HG03095 (cell line): ENCODE data around the gene RNF220.

ENCODE experiments used
- ATAC-seq: cut with Tn5 transposase; IDR thresholded peaks from one replicate; pipeline ENCODE4 v1.9.1; 2021; ENCODE audit warnings: moderate library complexity; ENCODE audit not compliant: unreplicated experiment

Gene RNF220

GRCh38 chr1:44406737-44407429 lies 1.8 kb downstream of the RNF220 start:
- ATAC-seq: no peak

- no peak for ATAC-seq
These were observed 2.6 kb downstream of the RNF220 start for GRCh38 chr1:44407430-44408211.

DNA sequence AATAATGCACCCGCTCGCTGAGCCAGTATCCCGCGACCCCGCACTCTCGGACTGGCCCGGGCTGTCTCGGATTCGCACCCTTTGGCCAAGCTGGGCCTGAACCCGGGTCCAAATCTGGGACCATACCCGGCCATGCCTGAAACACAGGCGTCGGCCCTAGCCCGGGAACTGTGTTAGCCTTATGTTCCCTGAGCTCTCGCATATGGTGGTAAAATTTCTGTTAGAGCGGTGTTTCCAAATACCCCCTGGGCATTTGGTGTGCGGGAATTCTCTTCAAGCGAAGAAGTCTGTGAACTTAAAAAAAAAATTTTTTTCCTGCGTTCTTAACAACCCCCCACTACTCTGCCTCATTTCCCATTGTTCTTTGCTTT lies 3.1 kb downstream of the RNF220 start:
- ATAC-seq: no peak

DNA sequence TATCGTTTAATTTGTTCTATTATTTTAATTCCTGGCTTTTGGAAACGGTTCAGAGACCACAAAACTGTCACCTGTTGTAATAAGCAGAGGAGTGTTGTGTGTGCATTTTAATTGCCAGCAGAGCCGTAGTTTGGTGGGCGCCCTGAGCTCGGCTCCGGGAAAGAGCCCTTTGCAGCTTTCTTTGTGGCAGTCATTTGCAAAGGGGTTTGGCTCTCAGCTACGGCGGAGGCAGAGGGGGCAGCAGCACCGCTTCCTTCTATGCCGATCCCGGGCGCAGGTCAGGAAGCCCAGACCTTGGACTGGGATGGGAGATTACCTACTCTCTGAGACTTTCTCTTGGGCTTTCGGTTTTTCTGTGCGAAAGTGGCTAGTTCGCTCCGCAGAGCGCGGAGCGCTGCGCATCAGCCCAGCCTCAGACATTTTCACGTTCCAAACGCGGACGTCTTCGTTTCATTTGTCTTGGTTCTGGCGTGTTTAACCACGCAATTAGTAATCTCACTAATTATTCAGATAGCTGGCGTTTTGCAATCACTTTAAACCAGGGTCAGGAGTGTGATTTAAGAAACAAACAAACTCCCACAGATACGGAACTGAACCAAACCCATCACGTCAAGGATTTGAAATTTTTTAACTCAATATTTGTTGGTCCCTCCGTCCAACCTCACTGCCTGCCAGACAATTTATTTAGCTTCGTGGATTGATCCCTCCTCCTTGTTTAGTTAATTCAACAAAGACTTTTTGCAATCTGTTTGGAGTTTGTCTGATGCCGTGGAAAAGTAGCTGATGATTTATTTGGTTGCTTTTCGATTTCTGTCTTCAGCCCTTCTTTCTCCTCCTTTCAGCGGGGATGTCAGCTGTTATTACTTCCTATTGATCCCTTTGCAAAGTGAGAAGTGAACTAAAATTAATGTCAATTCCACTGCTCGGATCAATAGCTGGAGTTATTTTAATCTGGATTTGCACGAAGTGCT lies 3.9 kb downstream of the RNF220 start:
- no peak for ATAC-seq

GRCh38 chr1:44409757-44410156 lies 4.7 kb downstream of the RNF220 start:
- no peak for ATAC-seq

DNA sequence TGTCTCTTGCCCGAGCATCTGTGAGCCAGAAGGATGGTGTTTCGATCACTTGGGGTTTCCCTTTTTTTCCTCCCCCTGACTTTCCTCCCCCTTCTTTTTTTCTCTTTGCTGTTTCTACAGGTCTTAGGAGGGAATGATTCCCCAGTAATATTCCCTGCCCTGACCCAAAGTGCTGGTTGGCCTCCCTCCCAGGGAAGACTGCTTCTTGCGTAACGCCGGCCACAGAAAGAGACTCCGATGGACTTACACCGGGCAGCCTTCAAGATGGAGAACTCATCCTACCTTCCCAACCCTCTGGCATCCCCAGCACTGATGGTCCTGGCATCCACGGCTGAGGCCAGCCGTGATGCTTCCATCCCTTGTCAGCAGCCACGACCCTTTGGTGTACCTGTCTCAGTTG lies 6.8 kb downstream of the RNF220 start:
- ATAC-seq: no peak

DNA sequence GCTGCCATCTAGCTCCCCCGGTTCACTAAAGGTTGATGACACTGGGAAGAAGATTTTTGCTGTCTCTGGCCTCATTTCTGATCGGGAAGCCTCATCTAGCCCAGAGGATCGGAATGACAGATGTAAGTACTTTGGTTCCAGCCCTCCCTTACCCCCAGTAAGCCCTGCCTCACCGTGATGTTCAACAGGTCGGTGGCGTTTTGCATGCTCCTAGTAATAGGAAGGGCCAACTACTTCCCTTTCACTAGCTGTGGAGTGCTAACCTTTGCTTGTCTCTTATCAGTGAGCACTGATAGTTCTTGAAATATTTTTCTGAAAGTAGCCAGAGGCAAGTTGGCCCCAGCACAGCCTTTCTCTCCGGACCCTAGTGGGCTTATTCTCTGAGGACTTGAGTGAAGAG lies 7.5 kb downstream of the RNF220 start:
- no peak for ATAC-seq

GRCh38 chr1:44413740-44414139 lies 8.7 kb downstream of the RNF220 start:
- ATAC-seq: no peak

GRCh38 chr1:44415013-44415412 lies 10.0 kb downstream of the RNF220 start:
- no peak for ATAC-seq

- no peak for ATAC-seq
These were observed 11.4 kb downstream of the RNF220 start for GRCh38 chr1:44416408-44416807.

DNA sequence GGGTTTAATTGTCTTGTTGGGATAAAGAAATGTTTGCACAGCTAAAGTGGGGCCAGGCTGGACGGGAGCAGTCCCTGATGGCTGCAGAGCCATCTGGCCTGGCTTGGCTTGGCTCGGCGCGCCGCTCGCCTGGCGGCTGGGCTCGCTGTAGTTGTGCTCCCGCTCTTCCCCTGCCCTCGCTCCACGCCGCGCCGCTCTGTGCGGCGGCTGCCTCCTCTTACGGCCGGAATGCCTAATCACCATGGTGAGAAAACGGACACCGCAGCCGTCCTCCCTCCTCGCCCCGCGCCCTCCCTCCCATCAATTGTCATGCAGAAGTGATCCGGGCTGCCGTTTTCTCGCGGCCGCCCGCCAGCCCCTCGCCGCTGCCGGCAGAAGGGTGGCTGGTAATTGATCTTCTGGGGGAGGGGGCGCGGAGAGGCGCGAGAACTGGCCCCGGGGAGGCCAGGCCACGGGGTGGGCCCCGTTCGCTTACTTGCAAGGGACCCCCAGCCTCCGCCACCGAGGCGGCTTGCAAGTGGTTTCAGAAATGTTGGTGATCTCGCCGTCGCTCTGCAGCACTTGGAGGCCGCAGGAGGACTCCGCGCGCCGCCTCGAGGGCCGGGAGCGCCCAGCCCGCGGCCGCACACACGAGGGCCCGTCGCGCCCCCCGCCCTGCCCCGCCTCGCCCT lies 12.4 kb downstream of the RNF220 start:
- ATAC-seq: no peak

GRCh38 chr1:44418022-44418673 lies 13.1 kb downstream of the RNF220 start:
- ATAC-seq: no peak

- no peak for ATAC-seq
These were observed 14.8 kb downstream of the RNF220 start for GRCh38 chr1:44419901-44420300.

DNA sequence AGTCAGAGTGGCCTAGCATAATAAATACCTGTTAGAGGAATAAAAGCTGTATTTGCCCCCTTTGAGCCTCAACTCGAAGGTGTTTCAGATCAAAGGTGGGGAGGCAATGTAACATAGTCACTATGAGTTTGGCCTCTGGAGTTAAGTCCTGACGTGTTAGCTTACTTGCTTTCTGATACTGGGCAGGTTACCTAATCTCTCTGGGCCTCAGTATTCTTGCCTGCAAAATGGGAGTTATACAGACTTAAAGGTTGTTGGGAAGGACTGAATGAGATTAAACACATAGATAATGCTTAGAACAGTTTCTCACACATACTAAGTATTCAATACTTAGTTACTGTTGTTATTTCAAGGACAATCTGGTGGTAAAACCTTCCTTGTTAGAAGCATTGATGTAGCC lies 15.5 kb downstream of the RNF220 start:
- no peak for ATAC-seq

- ATAC-seq: no peak
These were observed 16.4 kb downstream of the RNF220 start for GRCh38 chr1:44421446-44421884.

GRCh38 chr1:44422161-44422560 lies 17.1 kb downstream of the RNF220 start:
- no peak for ATAC-seq

DNA sequence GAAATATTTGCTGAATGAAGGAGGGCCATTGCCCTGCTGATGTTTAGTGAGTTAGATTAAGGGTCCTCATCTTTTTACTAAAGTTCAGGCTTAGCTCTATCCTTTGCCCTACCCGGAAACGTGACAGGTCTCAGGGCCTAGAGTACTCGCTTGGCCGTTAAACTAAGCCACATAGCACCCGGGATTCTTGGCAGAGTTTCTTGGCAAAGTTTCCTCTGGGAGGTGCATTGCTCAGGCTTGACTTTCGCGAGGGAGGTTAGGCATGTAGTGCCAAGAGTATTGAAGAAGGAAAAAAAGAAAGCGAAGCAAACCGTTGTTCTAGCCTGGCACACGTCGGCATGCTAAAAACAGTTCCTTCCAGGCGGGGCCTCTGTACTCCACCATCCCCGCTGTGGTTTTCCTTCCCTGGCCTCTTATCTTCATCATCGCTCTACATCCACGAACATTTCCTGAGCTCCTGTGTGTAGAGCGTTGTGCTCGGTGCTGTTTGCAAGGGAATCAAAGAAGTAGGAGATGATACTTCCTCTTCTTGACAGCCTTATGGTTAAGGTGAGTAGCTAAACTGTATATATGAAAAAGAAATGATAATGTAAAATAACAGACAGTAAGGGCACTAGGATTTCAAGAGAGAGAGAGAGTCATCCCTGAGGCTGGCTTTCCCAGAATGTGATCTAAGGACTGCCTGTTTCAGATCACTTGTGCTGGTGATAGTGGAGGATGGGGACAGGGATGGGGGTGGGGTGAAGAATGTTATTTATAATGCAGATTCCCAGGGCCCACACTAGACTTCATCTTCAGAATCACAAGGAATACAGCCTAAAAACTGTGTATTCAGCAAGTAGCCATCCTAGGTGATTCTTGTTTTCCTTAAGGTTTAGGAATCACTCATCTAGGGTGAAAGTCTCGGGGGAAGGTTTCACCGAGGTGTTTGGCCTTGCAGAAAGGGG lies 18.8 kb downstream of the RNF220 start:
- no peak for ATAC-seq

DNA sequence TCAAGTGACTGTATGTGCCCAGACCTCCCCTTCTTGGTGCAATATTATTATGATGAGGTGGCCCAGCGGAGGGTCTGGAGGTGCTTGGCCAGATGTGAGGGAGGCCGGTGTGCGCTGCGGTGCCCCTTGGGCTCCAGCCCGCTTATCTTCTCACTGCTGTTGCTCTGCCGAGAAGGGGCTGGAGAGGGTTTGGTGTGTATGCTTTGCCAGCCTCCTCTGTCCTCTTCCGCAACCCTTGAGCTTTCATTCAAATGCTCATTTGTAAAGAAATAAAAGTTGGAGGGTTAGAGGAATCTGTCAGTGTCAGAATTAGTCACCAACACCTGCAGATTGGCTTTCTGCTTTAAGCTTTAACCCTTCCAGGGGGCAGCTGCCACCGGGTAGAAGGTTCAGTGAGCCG lies 19.7 kb downstream of the RNF220 start:
- no peak for ATAC-seq
